Measurements from ENCODE around the gene LRRN3.

The LRRN3 gene

DNA sequence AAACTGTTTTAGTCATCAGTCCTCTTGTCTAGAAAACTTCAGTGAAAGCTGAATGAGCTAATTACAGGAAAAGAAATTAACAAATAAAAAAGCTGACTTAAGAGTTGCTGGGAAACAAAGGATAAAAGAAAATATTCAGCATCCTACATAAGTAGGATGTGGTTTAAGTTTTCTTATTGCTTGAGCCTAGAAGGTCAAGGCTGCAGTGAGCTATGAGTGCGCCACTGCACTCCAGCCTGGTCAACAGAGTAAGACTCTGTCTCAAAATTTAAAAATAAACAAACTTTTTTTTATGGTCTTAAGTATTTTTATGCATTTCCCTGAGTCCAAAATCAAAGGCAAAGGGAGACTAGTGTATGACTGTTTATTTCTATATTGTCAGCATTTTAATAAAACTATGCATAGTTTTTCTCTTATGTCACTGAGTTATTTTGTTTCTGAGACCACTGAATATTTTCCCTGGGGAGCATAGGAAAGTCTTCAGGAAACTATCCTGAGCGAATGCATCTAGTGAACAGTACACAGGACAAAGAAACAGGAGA, 40.0 kb upstream of the LRRN3 start:
- DNase-seq (ENCODE audit: low read depth): no peak
- H3K4me3 ChIP-seq (ENCODE audit: low read length): no peak overlapping the region
- TF ChIP-seq, protein P1, sequence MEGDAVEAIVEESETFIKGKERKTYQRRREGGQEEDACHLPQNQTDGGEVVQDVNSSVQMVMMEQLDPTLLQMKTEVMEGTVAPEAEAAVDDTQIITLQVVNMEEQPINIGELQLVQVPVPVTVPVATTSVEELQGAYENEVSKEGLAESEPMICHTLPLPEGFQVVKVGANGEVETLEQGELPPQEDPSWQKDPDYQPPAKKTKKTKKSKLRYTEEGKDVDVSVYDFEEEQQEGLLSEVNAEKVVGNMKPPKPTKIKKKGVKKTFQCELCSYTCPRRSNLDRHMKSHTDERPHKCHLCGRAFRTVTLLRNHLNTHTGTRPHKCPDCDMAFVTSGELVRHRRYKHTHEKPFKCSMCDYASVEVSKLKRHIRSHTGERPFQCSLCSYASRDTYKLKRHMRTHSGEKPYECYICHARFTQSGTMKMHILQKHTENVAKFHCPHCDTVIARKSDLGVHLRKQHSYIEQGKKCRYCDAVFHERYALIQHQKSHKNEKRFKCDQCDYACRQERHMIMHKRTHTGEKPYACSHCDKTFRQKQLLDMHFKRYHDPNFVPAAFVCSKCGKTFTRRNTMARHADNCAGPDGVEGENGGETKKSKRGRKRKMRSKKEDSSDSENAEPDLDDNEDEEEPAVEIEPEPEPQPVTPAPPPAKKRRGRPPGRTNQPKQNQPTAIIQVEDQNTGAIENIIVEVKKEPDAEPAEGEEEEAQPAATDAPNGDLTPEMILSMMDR (conservative IDR thresholded peaks at IDR 0.05; ENCODE audit: low read depth, low read length): no peak

GRCh38 chr7:111051832-111052231, 39.1 kb upstream of the LRRN3 start:
- TF ChIP-seq, protein P1 (conservative IDR thresholded peaks at IDR 0.05; ENCODE audit: low read depth, low read length): no peak
- H3K4me3 ChIP-seq (ENCODE audit: low read length): no peak overlapping the region
- no peak for DNase-seq (ENCODE audit: low read depth)

GRCh38 chr7:111053035-111053434, 37.9 kb upstream of the LRRN3 start:
- H3K4me3 ChIP-seq (ENCODE audit: low read length): no peak overlapping the region
- TF ChIP-seq, protein P1 (conservative IDR thresholded peaks at IDR 0.05; ENCODE audit: low read depth, low read length): no peak
- no peak for DNase-seq (ENCODE audit: low read depth)

DNA sequence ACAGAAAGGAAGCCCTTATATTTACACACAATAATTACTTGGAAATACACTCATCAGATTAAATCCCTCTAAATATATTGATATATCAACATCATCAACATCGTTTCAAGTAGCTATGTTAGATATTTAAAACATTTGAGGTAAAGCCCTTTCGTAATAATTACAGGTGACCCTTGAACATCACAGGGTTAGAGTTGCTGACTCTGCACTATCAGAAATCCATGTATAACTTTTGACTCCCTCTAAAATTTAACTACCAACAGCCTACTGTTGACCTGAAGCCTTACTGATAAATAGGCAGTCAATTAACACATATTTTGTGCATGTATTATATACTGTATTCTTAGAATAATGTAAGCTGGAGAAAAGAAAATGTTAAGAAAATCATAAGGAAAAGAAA, 34.6 kb upstream of the LRRN3 start:
- H3K4me3 ChIP-seq (ENCODE audit: low read length): no peak overlapping the region
- no peak for DNase-seq (ENCODE audit: low read depth)
- TF ChIP-seq, protein P1 (conservative IDR thresholded peaks at IDR 0.05; ENCODE audit: low read depth, low read length): no peak

- no peak overlapping the region for H3K4me3 ChIP-seq (ENCODE audit: low read length)
- DNase-seq (ENCODE audit: low read depth): no peak
- TF ChIP-seq, protein P1 (conservative IDR thresholded peaks at IDR 0.05; ENCODE audit: low read depth, low read length): no peak
Observed at GRCh38 chr7:111057066-111057465, 33.9 kb upstream of the LRRN3 start.

GRCh38 chr7:111059833-111060232, 31.1 kb upstream of the LRRN3 start:
- DNase-seq (ENCODE audit: low read depth): no peak
- TF ChIP-seq, protein P1 (conservative IDR thresholded peaks at IDR 0.05; ENCODE audit: low read depth, low read length): no peak
- H3K4me3 ChIP-seq (ENCODE audit: low read length): no peak overlapping the region

DNA sequence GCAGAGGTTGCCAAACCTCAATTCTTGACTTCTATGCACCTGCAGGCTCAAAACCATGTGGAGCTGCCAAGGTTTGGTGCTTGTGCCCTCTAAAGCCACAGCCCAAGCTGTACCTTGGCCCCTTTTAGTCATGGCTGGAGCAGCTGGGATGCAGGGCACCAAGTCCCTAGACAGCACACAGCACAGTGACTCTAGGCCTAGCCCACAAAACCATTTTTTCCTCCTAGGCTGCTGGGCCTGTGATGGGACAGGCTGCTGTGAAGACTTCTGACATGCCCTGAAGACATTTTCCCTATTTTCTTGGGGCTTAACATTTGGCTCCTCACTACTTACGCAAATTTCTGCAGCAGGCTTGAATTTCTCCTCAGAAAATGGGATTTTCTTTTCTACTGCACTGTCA, 27.8 kb upstream of the LRRN3 start:
- TF ChIP-seq, protein P1 (conservative IDR thresholded peaks at IDR 0.05; ENCODE audit: low read depth, low read length): no peak
- DNase-seq (ENCODE audit: low read depth): no peak
- no peak overlapping the region for H3K4me3 ChIP-seq (ENCODE audit: low read length)
